Measurements from ENCODE around the gene KCNJ16.

The KCNJ16 gene

DNA sequence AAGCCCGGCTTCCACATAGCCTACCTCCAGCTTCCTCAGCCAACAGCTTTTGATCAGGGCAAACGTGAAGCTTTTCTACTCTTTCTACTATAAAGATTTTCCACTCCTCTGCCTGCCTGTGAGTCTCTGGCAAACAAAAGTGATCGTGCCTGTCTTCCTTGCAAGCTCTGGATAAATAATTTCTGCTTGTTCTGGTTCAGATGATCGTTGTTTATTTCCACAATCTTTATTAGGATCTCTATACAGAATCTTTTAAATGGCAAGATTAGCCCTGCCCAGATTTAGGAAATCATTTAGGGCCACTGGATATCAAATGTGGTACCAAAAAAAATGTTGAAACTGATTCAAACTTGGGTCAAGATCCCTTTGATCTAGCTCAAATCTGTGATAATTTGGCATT, 20.4 kb downstream of the KCNJ16 start:
- no peak overlapping the region for H3K27ac ChIP-seq
- DNase-seq (ENCODE audit: low read depth, low spot score), result no peak

DNA sequence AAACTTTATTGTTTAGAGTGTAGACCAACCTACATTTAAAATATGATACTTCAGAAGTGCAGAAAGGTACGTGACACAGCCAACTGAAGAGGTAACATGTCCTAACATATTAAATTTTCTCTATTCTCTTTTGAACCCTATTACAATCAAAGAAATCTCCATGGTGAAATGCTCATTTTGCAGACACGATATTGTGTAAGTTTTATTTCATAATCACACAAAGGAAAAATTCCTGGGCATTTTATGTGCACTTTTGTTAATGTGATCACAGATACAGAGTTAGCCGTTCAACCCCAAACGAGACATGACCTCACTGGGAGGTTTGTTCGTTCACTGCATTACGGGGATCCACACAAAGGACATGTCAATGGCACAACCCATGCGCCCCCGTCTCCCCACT, 21.8 kb downstream of the KCNJ16 start:
- H3K27ac ChIP-seq, result no peak overlapping the region
- no peak for DNase-seq (ENCODE audit: low read depth, low spot score)

DNA sequence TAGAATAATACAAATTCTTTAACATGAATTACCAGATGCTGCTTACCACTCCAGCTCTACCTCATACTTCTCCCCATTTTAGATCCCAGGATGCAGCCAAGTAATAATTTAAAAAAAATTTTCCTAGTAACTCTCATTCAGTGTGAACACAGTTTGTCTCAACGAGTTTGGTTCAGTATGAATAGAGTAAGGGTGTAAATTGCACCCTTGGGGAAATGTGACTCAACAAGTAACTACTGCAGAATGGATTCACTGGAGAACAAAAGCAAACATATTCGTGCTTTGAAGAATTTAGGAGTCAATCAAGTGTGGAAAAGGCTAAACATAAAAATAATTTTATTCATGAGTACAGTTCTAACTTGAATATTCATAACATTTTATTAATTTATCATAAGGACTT, 23.0 kb downstream of the KCNJ16 start:
- no peak overlapping the region for H3K27ac ChIP-seq
- DNase-seq (ENCODE audit: low read depth, low spot score), result no peak

- H3K27ac ChIP-seq, result no peak overlapping the region
- no peak for DNase-seq (ENCODE audit: low read depth, low spot score)
Observed at GRCh38 chr17:70099294-70099693, 24.3 kb downstream of the KCNJ16 start.

DNA sequence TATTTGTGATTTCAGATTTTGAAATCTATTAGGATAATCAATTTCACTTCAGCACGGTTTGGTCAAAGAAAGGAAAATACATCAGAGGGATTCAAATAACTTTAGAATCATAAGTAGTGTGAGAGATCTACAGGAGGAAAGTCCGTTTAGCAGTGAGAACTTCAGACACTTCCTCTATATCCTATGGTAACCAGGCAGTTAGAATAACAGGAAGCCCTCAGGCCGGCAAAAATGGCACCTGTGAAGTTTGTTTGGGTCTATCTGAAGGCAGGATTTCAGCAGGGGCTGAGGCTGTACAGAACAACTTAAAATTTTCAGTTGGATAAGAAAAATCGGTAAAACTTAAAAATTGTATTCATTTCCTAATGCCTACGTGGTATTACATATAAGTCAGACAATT, 24.9 kb downstream of the KCNJ16 start:
- no peak overlapping the region for H3K27ac ChIP-seq
- DNase-seq (ENCODE audit: low read depth, low spot score), result no peak

DNA sequence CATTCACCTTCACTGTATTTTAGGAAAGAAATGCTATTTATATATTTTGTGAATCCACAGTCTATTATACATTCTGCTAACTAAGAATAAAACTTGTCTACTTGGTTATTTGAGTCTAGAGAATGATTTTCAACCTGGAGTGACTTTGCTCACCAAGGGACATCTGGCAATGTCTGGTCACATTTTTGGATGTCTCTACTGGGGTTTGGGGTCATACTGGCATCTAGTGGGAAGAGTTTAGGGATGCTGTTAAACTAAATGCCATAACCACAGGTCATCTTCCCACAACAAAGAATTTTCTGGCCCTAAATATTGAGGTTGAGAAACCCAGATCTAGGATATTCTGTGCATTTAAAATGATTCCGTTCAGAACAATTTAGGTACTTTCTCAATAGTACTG, 26.0 kb downstream of the KCNJ16 start:
- DNase-seq (ENCODE audit: low read depth, low spot score), result no peak
- no peak overlapping the region for H3K27ac ChIP-seq

GRCh38 chr17:70102531-70102930, 27.5 kb downstream of the KCNJ16 start:
- H3K27ac ChIP-seq, result no peak overlapping the region
- no peak for DNase-seq (ENCODE audit: low read depth, low spot score)

DNA sequence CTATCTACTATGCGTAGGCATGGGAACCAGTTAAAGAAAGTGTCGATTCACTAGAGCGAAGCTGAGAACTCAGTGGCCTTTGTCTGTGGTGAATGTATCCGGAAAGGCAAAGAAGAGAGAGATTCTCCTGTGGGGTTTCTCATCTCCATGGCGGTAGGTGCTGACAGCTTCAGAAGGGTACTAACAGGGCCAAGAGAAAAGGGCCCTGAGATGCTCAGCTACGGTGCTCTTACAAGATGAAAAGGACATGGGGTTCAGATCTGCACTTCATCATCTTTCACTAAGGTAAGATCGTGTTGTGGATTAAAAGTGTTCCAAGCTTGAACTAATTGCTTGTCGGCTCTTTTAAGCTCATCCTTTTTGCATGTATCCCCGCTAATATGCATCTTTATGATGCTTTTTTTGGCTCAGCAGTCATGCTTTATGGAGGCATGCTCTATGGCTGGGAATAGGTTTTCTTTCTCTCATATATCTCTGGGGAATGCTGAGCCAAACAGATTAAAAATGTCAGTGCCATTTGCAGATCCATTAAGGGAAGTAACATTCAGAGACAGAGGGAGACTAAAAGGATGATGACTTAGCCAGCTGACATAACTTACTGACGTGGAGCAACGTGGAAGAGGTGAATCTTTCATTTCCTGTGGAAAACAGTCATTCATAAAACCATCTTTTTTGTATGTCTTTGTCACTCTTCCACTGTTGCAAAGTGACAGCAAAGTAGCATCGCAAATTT, 29.9 kb downstream of the KCNJ16 start:
- no peak overlapping the region for H3K27ac ChIP-seq
- no peak for DNase-seq (ENCODE audit: low read depth, low spot score)

- no peak for DNase-seq (ENCODE audit: low read depth, low spot score)
- no peak overlapping the region for H3K27ac ChIP-seq
Observed at GRCh38 chr17:70105641-70106040, 30.6 kb downstream of the KCNJ16 start.

DNA sequence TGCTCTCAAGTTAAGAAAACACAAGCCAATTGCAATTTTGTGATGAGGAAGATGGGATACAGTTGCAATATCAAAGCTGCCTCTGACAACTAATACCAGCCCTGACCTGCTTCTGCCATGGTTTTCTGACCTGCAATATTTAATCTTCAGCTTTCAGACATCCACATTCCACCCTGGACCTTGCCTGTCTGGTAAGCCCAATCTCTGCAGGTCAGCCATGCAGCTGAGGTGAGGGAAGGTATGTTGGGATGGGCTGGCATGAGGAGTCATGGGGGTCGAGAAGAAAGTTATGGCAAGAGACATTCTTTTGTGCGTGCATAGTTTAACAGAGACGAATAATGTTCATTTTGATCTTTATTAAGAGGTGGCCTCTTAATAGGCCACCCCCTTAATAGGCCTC, 31.5 kb downstream of the KCNJ16 start:
- DNase-seq (ENCODE audit: low read depth, low spot score), result no peak
- no peak overlapping the region for H3K27ac ChIP-seq

DNA sequence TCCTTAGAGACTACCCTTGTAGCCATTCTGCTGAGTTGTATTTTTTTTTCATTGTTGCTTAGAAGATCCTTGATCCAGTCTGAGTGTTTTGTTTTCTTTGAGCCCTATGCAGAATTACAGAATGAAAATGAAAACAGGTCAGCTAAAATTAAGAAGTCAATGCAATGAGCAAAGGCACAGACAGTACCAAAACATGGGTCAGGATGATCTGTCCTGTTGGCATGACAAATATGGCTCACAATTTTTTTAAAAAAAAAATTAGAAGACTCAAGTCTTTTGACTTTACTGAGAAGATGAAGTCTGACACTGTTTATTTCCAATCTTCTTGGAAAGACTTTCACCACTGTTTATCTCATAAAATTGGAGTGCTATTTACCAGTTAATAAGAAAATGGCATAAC, 32.4 kb downstream of the KCNJ16 start:
- no peak overlapping the region for H3K27ac ChIP-seq
- no peak for DNase-seq (ENCODE audit: low read depth, low spot score)

DNA sequence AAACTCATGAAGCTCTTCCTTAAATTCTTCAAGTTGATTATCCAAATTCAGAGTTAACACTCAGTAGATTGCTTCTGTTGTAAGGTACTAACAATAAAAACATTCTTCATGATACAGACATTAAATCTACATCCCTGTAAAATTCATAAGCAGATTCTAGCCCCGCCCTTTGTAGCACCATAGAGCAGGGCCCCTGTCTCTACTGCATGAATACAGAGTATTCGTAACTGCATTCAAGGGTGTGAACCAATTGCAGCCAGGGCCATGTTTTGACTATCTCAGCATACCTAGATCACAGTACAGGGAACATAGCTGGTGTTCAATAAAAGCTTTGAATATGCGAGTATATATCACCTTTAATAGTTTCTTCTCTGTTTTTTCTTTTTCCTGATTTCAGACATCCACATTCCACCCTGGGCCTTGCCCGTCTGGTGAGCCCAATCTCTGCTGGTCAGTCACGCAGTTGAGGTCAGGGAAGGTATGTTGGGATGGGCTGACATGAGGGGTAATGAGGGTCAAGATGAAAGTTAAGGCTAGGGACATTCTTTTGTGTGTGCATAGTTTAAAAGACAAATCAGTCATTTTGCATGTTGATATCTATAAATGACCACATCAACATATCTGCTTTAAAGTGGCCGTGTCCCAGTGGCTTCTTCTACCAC, 33.0 kb downstream of the KCNJ16 start:
- DNase-seq (ENCODE audit: low read depth, low spot score), result no peak

DNA sequence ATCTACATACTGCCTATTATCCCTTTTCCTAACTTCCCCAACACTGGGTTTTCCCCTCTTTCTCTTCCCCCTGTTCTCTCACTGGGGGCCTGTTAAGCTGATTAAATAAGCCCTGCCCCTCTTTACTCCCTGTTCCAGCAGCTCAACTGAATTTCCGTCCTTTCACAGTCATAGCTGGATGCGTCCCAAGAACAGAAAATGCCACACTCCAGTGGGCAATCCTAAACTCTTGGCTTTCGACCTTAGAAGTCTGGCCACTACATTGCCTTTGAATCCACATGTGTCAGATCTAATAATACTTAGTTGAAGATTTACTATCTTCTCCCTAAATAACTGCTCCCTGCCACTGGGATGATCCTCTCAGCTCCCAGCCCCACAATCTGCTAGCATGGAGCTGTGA, 34.5 kb downstream of the KCNJ16 start:
- DNase-seq (ENCODE audit: low read depth, low spot score), result no peak
- no peak overlapping the region for H3K27ac ChIP-seq

More for the DNA sequence above, 33.0 kb downstream of the KCNJ16 start:
- no peak overlapping the region for H3K27ac ChIP-seq

- DNase-seq (ENCODE audit: low read depth, low spot score), result no peak
- no peak overlapping the region for H3K27ac ChIP-seq
Observed at GRCh38 chr17:70110443-70110880, 35.4 kb downstream of the KCNJ16 start.

DNA sequence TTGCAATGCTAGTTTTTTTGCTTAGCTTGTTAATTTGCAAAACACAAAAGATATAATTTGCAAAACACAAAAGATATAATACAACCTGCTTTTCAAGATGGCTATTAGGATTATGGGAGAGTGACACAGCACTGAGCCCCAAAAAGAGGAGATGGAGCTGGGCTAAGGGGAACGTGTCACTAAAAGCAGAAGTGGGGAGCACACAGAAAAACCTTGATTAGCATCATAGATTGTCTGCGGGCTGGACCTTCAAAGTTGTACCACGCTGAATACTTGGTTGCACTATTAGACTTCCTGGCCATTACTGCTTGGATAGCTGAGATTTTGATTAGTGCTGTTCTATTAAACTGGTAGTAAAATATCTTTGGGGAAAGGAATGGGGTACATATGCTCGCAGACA, 36.2 kb downstream of the KCNJ16 start:
- H3K27ac ChIP-seq, result no peak overlapping the region

DNA sequence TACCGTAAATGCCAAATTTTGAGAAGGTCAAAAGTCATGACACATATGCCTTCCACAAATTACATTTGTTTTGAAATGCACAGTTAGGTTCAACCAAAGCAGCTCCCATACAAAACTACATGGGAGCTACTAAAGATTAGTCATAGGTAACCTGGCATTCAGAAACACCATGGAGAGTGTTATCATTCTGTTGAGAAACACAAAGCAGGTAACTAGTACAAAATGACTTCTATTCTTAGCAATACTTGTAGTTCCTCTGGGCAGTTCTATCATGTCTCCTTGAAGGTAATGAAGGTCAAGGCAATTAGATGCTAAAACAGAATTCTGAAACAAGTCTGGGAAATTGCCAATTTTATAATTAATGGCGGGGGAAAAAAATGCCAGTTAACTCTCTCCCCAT, 39.4 kb downstream of the KCNJ16 start:
- DNase-seq (ENCODE audit: low read depth, low spot score), result no peak
- H3K27ac ChIP-seq, result no peak overlapping the region

More for the DNA sequence above, 36.2 kb downstream of the KCNJ16 start:
- no peak for DNase-seq (ENCODE audit: low read depth, low spot score)

- DNase-seq (ENCODE audit: low read depth, low spot score), result no peak
Observed at GRCh38 chr17:70115126-70115525, 40.1 kb downstream of the KCNJ16 start.

GRCh38 chr17:70116919-70117318, 41.9 kb downstream of the KCNJ16 start:
- H3K27ac ChIP-seq, result no peak overlapping the region
- no peak for DNase-seq (ENCODE audit: low read depth, low spot score)

More at GRCh38 chr17:70115126-70115525, 40.1 kb downstream of the KCNJ16 start:
- no peak overlapping the region for H3K27ac ChIP-seq

- DNase-seq (ENCODE audit: low read depth, low spot score), result no peak
- no peak overlapping the region for H3K27ac ChIP-seq
Observed at GRCh38 chr17:70119545-70119944, 44.5 kb downstream of the KCNJ16 start.

DNA sequence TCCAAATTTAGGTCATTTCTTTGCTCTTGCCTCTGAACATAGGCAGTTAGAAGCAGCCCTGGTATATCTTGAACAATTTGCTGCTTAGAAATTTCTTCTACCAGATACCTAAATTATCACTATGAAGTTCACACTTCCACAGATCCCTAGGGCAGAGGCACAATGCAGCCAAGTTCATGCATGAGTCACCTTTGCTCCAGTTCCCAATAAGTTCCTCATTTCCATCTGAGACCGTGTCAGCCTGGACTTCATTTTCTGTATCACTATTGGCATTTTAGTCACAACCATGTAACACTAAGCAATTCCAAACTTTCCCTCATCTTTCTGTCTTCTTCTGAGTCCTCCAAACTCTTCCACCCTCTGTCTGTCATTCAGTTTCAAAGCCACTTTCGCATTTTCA, 45.0 kb downstream of the KCNJ16 start:
- H3K27ac ChIP-seq, result no peak overlapping the region
- no peak for DNase-seq (ENCODE audit: low read depth, low spot score)

- H3K27ac ChIP-seq, result no peak overlapping the region
Observed at GRCh38 chr17:70120425-70120824, 45.4 kb downstream of the KCNJ16 start.

DNA sequence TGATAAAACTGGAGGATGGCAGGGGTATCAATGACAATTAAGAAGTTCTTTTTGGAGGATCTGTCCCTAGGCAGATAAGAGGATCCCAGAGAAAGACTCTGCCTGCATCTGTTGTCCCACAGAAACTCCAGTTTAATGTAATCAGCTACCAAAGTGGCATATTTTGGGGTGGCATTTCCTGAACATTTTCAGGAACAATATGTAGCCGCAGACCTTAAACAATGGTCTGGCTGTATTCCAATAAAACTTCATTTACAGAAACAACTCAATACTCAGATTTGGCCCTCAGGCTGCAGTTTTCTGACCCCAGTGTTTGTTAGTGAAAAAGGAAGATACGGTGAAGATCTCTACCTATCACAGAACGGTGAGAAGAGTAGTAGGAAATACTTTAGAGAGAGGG, 46.1 kb downstream of the KCNJ16 start:
- DNase-seq (ENCODE audit: low read depth, low spot score), result no peak

More at GRCh38 chr17:70120425-70120824, 45.4 kb downstream of the KCNJ16 start:
- no peak for DNase-seq (ENCODE audit: low read depth, low spot score)

More for the DNA sequence above, 46.1 kb downstream of the KCNJ16 start:
- H3K27ac ChIP-seq, result no peak overlapping the region

Measured in epithelial cell of prostate (primary cell).